ENCODE results near the gene LRRC4B.

Gene LRRC4B

GRCh38 chr19:50573741-50574461 lies 5.7 kb upstream of the LRRC4B start:
- DNase-seq, result no peak

GRCh38 chr19:50570997-50571396 lies 2.8 kb upstream of the LRRC4B start:
- DNase-seq, result no peak

GRCh38 chr19:50569938-50570540 lies 1.8 kb upstream of the LRRC4B start:
- no peak for DNase-seq

GRCh38 chr19:50568728-50569698 lies 778 bp upstream of the LRRC4B start:
- DNase-seq, result no peak

GRCh38 chr19:50567052-50567841 lies 988 bp downstream of the LRRC4B start:
- DNase-seq, result no peak

GRCh38 chr19:50565984-50566903 lies 2.0 kb downstream of the LRRC4B start:
- no peak for DNase-seq

- DNase-seq, result no peak
These were observed 3.8 kb downstream of the LRRC4B start for GRCh38 chr19:50564229-50565105.

GRCh38 chr19:50563597-50563996 lies 4.6 kb downstream of the LRRC4B start:
- no peak for DNase-seq

- DNase-seq, result no peak
These were observed 5.2 kb downstream of the LRRC4B start for GRCh38 chr19:50562996-50563395.

- DNase-seq, result no peak
These were observed 5.9 kb downstream of the LRRC4B start for GRCh38 chr19:50562329-50562728.

- DNase-seq, result no peak
These were observed 8.6 kb downstream of the LRRC4B start for GRCh38 chr19:50559636-50560035.

- DNase-seq, result no peak
These were observed 9.8 kb downstream of the LRRC4B start for GRCh38 chr19:50558449-50558848.

- DNase-seq, result no peak
These were observed 10.2 kb downstream of the LRRC4B start for GRCh38 chr19:50558039-50558438.

- DNase-seq, result no peak
These were observed 11.1 kb downstream of the LRRC4B start for GRCh38 chr19:50557009-50557613.

- DNase-seq, result peak; percentile 75
These were observed 11.8 kb downstream of the LRRC4B start for GRCh38 chr19:50556282-50557008.

- DNase-seq, result no peak
These were observed 12.6 kb downstream of the LRRC4B start for GRCh38 chr19:50555450-50556281.

GRCh38 chr19:50555033-50555432 lies 13.2 kb downstream of the LRRC4B start:
- no peak for DNase-seq

- DNase-seq, result no peak
These were observed 14.0 kb downstream of the LRRC4B start for GRCh38 chr19:50554212-50554611.
